ENCODE results near the gene LAMA4.
A peak's percentile ranks its signal among the peaks of the same experiment; 100 is the strongest.
"Not testable (repeated sequence)": the region's sequence is repeated elsewhere in the genome, so short reads cannot be mapped to it uniquely, and the experiment has no call there.

Gene LAMA4

DNA sequence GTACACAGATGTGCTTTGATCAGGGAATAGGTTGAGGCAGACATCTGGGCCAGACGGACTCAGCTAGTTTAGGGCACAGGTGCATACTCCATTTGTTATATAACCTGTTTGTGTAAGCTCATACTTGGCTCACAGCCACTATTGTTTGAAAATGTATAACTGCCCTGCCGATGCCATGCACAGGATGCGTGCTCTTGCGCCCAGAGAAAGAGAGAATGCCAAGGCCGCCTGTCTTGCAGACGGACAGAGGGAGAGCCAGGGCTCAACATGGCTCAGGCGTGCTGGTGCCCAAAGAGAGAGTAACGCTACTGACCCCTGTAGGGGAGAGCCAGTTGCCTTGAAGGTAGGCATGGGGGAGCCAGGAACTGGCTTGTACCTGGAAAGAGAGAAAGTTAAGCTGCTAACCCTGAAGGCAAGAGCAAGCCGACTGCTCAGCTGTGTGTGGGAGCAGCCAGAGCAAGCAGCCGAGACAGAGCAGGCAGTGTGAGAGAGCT lies 109.2 kb downstream of the LAMA4 start:
- DNase-seq: peak; percentile 50

GRCh38 chr6:112144145-112144926 lies 110.0 kb downstream of the LAMA4 start:
- peak; percentile 96 for DNase-seq

GRCh38 chr6:112141707-112142106 lies 112.7 kb downstream of the LAMA4 start:
- no peak for DNase-seq

DNA sequence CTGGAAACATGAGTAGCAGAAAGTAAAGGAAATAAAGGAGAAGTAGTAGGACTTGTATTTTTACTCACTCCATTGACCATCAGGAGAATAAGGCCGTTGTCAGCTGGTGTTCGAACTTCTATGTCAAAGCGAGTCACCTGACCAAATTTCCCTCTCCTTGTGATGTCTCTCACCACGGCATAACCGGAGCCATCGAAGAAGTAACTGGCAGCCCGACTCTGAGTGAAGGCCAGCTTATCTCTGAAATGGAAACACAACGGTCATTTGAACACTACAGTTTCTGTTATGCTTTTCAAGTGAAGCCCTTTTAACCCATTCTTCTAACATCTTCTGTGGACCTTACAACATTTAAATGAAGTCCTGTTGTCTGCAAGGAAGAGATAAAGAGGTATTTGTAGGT lies 115.3 kb downstream of the LAMA4 start:
- DNase-seq: no peak

DNA sequence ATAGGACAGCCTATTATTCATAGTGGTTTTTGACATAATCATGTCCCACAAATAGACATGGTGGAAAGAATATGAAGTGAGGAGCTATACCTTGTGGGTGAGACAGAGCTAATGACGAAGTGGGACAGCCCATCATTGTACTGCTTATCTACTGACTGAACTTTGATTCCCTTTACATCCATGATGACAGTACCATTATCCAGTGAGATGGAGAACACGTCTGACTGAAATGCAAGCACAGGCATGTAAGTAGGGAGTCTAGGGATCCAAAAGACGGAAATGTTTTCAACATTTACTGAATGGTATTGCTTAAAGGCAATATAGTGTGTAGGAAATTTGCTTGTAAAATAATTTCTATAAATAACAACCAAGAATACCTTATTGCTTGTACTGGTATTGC lies 123.5 kb downstream of the LAMA4 start:
- DNase-seq: no peak

DNA sequence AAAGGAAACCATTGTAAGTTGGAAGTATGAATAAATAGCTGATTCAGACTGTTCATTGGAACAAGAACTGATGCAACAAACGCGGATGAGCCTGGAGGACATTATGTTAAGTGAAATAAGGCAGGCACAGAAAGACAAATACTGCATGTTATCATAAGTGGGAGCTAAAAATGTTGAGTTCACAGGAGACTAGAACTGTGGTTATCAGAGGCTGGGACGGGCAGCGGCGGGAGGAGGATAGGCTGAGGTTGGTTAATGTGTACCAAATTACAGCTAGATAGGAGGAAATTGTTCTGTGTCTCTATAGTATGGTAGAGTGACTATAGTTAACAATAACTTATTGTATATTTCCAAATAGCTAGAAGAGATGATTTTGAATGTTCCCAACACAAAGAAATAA lies 126.2 kb downstream of the LAMA4 start:
- no peak for DNase-seq

DNA sequence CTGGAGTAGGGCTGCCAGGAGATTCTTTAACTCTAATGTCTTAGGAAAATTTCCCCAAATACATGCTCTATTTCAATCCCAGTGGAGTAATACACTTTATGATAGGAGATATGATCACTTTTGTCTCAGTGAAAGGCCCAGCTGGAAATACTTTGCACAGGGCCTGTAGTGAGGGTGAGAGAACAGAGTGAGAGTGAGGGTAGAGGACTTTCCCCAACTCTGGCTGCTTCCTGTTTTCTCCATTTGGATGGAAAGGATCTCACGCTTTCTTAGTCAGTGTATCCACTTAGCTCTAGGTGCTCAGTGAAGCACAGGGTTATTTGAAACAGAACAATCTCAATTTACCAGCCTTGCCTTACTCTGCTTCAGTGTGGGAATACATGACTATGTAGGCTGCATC lies 130.4 kb downstream of the LAMA4 start:
- DNase-seq: no peak

DNA sequence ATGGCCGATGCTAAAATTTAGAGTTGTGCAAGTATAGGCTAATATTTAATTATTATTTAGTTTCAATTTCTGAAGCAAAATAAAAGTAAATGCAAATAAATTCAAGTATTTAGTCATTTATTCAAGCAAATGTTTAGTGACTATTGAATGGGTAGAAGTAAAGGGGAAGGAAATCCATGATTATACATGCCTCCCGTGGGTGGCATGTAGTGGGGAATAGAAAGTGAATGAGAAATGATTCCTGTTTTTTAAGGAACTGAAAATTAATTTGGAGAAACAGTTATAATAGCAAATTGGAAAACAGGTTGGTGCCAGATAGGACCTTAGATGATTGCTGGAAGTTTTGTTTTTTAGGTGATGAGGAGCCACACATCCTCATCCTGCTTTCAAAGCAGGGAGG lies 131.6 kb downstream of the LAMA4 start:
- no peak for DNase-seq

DNA sequence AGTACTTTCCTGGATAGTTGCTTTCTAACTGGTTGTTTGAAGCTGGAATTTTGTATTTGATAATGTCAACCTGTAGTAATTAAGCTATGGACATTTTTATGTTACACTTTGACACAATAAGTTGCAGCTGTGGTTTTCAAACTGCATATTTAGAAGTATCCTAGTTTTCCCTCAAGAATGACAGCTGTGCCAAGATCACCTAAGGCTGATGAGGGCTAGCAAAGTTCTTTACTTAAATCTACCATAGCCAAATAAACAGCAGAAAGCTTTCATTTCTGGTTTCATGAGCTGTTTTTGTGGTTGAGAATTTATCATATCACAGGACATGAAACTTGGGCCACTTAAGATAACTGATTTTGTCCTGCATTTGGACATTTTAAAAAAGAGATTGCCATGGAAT lies 136.3 kb downstream of the LAMA4 start:
- DNase-seq: no peak

DNA sequence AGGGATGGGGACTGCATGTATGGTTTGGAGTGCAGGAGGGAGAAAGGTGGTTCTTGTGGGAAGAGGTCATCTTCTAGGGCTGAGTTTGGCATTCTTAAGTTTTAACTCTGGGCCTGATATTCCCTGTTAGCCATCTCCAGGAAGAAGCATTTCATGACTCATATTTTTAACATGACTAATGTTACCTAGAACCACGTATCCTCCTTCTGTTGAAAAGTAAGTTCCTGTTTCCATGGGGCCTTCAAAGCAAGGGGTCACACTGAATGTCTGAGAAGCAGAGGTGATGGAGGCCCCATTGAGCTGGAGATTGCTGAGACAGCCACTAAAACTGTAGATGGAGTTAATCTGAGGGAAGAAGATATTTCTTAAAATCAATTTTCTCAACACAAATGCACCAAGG lies 136.8 kb downstream of the LAMA4 start:
- no peak for DNase-seq

DNA sequence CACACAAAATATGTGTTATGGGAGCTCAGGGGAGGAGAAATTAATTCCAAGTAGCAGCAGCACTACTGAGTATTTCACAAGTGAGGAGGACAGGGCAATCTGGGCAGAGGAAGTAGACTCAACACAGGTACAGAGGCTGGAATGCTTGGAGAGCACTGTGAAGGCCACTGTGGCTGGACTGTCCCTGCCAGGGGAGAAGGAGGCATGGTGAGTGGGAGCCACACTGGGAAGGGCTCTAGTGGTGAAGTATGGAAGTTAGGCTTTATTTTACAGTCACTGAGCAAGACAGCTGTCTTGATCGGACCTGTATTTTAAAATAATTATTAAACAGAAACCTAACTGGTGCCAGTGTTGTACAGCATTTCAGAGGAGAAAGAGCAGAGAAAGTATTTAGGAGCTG lies 138.1 kb downstream of the LAMA4 start:
- no peak for DNase-seq

DNA sequence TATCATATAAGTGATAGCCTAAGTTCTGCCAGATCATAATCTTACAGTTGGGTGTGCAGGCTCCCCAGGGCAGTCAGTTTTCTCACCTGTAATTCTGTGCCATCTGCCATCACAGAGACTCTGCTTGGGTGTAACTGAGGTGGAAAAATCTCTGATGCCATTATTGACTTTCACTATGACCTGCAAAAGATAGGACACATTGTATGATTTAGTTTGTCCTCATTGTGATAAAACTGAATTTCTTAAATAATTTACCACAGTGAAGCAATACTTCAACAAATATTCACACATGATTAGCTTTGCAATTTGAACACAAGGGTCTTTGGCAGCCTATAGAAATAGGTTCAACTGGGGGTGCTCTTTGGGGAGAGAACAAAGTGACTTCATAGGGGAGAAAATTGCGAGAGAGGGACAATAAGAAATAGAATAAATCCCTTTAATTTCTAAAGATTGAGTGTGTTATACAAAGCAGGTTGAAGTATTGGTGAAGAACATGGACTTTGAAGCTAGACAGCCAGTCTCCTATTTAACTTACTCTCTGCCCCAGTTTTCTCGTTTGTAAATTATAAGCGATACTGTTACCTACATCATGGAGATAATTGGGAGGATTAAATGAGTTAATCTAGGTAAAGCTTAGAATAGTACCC lies 139.7 kb downstream of the LAMA4 start:
- DNase-seq: no peak

DNA sequence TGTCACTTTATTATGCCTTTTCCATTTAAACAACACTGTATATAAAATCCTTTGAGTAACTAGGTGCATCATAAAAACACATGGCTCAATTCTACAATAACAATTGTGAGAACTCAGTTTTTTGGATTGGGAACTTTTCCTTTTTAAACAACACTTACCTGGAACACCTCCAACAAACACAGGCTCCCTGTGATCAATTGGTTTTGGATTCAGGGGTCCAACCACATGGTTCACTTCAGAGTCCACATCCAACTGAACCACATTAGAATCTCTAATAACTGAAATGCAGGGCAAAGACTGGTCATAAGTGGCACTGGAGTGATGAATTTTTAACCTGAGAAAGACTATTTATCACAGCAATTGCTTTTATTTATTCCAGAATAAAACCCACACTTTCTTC lies 140.4 kb downstream of the LAMA4 start:
- DNase-seq: no peak

- DNase-seq: no peak
Measured at GRCh38 chr6:112113431-112113830, 140.9 kb downstream of the LAMA4 start.

- no peak for DNase-seq
Measured at GRCh38 chr6:112109262-112109661, 145.1 kb downstream of the LAMA4 start.

DNA sequence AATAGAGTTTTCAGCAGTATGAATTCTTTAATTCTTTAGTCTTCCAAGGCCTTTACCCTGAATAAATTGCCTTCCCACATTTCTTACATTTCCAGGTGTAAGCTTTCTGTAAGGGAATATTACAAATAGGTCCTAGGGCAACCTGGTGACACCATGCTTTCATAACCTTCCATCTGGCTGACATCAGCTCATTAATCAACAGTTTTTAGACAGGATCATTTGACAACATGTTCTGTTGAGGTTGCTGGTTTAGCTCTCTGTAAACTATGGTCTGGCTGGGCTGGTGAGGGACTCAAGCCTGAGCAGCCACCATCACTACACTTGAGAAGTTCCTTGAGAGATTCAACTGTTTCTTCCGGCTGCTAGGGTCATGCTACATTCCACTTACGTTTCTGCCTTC lies 147.8 kb downstream of the LAMA4 start:
- DNase-seq: no peak

DNA sequence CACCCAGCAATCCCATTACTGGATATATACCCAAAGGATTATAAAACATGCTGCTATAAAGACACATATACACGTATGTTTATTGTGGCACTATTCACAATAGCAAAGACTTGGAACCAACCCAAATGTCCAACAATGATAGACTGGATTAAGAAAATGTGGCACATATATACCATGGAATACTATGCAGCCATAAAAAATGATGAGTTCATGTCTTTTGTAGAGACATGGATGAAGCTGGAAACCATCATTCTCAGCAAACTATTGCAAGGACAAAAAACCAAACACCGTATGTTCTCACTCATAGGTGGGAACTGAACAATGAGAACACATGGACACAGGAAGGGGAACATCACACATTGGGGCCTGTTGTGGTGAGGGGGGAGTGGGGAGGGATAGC lies 148.3 kb downstream of the LAMA4 start:
- not testable (repeated sequence) for DNase-seq

GRCh38 chr6:112100561-112100960 lies 153.8 kb downstream of the LAMA4 start:
- no peak for DNase-seq

GRCh38 chr6:112096901-112097300 lies 157.5 kb downstream of the LAMA4 start:
- DNase-seq: no peak

DNA sequence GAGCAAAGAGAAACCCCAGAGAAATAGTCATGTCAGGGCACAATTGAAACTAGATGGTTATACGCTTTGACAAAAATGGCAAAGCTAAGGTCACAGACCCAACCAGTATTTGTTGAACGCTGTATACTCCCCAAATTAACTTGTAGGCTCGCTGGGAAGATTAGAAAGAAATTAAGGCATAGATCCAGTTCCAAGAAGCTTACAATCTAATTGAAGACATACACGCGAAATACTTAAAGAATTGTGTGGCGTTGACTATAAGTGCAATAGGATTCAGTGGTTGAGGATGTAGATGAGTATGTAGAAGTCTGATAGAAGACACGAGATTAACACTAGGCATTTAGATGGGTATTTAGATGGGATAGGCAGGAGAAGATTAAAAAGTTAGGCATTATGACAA lies 166.5 kb downstream of the LAMA4 start:
- DNase-seq: no peak

DNA sequence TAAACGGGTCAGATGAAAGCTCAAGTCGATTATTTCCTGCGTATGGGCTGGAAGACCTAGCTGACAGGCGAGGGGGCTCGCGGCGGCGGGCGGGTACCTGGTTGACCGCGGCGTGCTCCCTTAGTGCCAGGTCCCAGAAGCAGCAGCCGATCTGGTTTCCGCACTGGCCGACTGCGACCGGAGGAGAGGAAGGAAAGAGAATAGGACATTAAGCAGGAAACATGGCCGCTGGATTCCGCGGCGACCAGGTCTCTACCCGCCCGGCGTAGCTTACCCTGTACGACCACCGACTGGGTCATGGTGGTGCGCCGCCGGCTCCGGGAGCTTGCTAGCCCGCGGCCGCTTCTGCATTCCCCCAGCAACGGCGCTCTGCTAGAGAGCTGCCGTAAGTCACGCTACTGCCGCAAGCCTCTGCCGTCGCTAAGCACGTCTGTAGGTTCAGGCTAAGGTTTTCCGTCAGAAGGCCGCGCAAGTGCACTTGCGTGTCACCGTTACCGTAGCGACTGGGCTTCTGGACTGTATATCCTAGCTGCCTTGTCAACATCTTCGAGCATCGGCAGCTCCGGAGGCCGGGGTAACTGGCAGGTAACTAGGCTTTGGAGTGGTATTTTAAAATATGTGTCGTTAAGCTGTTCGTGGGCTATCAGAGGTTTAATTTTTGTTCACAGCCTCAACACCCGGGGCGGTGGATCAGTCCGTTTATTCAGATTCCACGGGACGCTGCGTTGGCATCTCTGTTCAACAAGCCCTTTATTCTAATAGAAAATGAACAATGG lies 167.0 kb downstream of the LAMA4 start, which contains the start of the genes FAM229B and TUBE1:
Gene FAM229B (plus strand): TSS at position 456 of the 776 bp plus-strand sequence. CDS start 11,693 bp downstream, outside the sequence.
Gene TUBE1 (minus strand): TSS at position 347 of the 776 bp plus-strand sequence. CDS start 48 bp downstream, at position 299.
- DNase-seq: peak; percentile 92

GRCh38 chr6:112086744-112087135 lies 167.6 kb downstream of the LAMA4 start:
- peak; percentile 73 for DNase-seq

DNA sequence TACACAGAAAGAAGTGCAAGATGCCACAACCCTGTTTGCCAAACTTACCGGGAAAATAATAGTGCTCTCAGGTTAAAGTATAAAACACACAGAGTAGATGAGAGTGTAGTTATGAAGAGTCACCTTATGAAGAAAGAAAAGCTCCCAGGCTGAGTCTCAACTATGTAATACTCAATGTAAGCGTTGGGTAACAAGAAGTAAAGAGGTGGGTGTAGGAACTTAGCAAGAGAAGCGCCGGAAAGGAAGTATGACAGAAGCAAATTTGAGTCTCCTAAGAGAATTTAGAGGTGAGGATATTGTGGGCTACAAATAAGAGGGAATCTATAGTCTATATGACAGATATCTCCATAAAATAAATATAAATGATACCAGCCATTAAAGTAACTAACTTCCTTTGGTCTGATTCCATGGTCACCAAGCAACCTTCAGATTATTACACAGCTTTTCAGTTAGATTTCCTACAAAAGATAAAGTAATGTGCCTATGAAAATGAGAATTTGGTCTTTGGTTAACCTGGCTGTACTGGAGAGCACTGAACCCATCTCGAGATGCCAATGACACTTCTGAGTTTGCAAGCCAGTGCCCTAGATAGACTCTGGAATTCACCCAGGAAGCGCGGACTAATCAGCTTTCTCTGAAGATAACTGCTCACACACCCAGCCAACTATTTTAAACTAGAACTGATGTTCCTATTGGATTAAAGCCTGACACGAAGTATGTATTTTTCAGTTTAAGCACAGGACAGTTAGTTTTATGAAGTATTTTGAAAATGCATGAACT lies 168.9 kb downstream of the LAMA4 start:
- DNase-seq: no peak

All from NCI-H2029 treated with DMSO at 0.1 percent for 48 hours (cell line).